B cell (primary cell): Measurements from ENCODE around the gene MAP2K6. TPM values are rescaled to one million over a fixed set of nuclear protein-coding genes. Genes with fewer than 3 reads are reported as not detected.

Experiments
- ATAC-seq: fragments of 200-7000 bp; cut with Tn5 transposase; one replicate; pipeline ENCODE4 v1.10.0; 2021; ENCODE audit warnings: low read depth, mild to moderate bottlenecking, moderate number of reproducible peaks, moderate library complexity
- CTCF ChIA-PET: fragments of 350-600 bp; sonication (Branson Sonifier 250); formaldehyde crosslinking; loops from one replicate; lab custom pipeline; 2021; ENCODE audit warnings: antibody characterized with exemption, inconsistent platforms; lab: Charles Lee
- POLR2A ChIA-PET: fragments of 350-600 bp; sonication (Branson Sonifier 250); formaldehyde crosslinking; loops from one replicate; lab custom pipeline; 2021; ENCODE audit warnings: antibody characterized with exemption; lab: Charles Lee
- DNase-seq: peaks from one replicate; pipeline ENCODE4 v3.0.0; 2013
- H2AFZ ChIP-seq: 2 replicates; pipeline ENCODE4 v1.6.1; 2012; ENCODE audit warnings: mild to moderate bottlenecking, low read depth, low read length; ENCODE audit not compliant: insufficient read depth, poor library complexity, severe bottlenecking
- H3K27ac ChIP-seq, 2 donors: 1 replicate in 1 of 2; 2 replicates in 1 of 2; pipeline ENCODE4 v1.5.1; 2012 to 2013; ENCODE audit warnings: low read length in 2 of 2, mild to moderate bottlenecking in 2 of 2, moderate library complexity in 1 of 2
- H3K27me3 ChIP-seq, 4 experiments: fragments of 200-600 bp in 1 of 4; sonication (generic) in 1 of 4; replicated peaks in 1 of 4; 1 replicate in 2 of 4; 2 replicates in 2 of 4; pipeline versions ENCODE4 v1.6.1 to v1.7.0; 2013 to 2016; ENCODE audit warnings: low read length in 3 of 4, mild to moderate bottlenecking in 2 of 4, mixed read lengths in 1 of 4, moderate library complexity in 1 of 4; ENCODE audit not compliant: insufficient read depth in 4 of 4, control insufficient read depth in 3 of 4; ENCODE audit errors: control extremely low read depth in 1 of 4
- H3K36me3 ChIP-seq, 2 experiments: replicated peaks in 1 of 2; 1 replicate in 1 of 2; 2 replicates in 1 of 2; pipeline versions ENCODE4 v1.6.1 to v1.7.1; 2013; ENCODE audit warnings: low read length in 1 of 2; ENCODE audit not compliant: insufficient read depth in 2 of 2, control insufficient read depth in 1 of 2; ENCODE audit errors: control extremely low read depth in 1 of 2, extremely low read depth in 1 of 2
- H3K4me1 ChIP-seq, 2 donors: fragments of 200-600 bp in 1 of 2; sonication (generic) in 1 of 2; 1 replicate in 1 of 2; 2 replicates in 1 of 2; pipeline versions ENCODE4 v1.5.1 to v1.6.1; 2013 to 2017; ENCODE audit warnings: low read length in 2 of 2; ENCODE audit not compliant: control insufficient read depth in 2 of 2, insufficient read depth in 2 of 2
- H3K4me2 ChIP-seq: replicated peaks from 2 replicates; pipeline ENCODE3; 2012; ENCODE audit warnings: mild to moderate bottlenecking, low read depth, low read length; ENCODE audit not compliant: poor library complexity, severe bottlenecking
- H3K4me3 ChIP-seq, 5 experiments: fragments of 200-600 bp in 1 of 5; sonication (generic) in 1 of 5; 1 replicate in 3 of 5; 2 replicates in 2 of 5; pipeline versions ENCODE4 v1.5.1 to v1.7.0; 2011 to 2016; ENCODE audit warnings: low read length in 4 of 5, mild to moderate bottlenecking in 4 of 5, low read depth in 2 of 5, control low read depth in 1 of 5, moderate library complexity in 1 of 5; ENCODE audit not compliant: insufficient read depth in 1 of 5; ENCODE audit errors: control extremely low read depth in 1 of 5, extremely low read depth in 1 of 5
- H3K79me2 ChIP-seq: fragments of 200-600 bp; sonication (generic); one replicate; pipeline ENCODE4 v1.6.0; 2016; ENCODE audit warnings: low read length; ENCODE audit not compliant: control insufficient read depth, insufficient read depth
- H3K9ac ChIP-seq: fragments of 200-600 bp; sonication (generic); 2 replicates; pipeline ENCODE4 v1.6.1; 2017; ENCODE audit warnings: mild to moderate bottlenecking, low read length, moderate library complexity
- H3K9me3 ChIP-seq, 3 donors: one replicate each; pipeline versions ENCODE4 v1.6.1 to v1.7.1; 2013; ENCODE audit warnings: low read length in 2 of 3; ENCODE audit not compliant: control insufficient read depth in 2 of 3, insufficient read depth in 1 of 3; ENCODE audit errors: control extremely low read depth in 1 of 3
- H4K20me1 ChIP-seq: 2 replicates; pipeline ENCODE4 v1.6.0; 2012; ENCODE audit warnings: mild to moderate bottlenecking, low read length; ENCODE audit not compliant: insufficient read depth, control insufficient read depth, poor library complexity, severe bottlenecking
- H3K27ac Mint-ChIP-seq: one replicate; pipeline ENCODE4 v1.8.0; 2021; ENCODE audit warnings: mixed read lengths
- H3K27me3 Mint-ChIP-seq: one replicate; pipeline ENCODE4 v1.8.0; 2021; ENCODE audit warnings: mixed read lengths
- H3K4me1 Mint-ChIP-seq: one replicate; pipeline ENCODE4 v1.8.0; 2021; ENCODE audit warnings: mixed read lengths
- H3K4me3 Mint-ChIP-seq: one replicate; pipeline ENCODE4 v1.8.0; 2021; ENCODE audit warnings: mixed read lengths
- H3K9me3 Mint-ChIP-seq: one replicate; pipeline ENCODE4 v1.8.0; 2022; ENCODE audit warnings: mixed read lengths; ENCODE audit not compliant: insufficient read depth
- EZH2 ChIP-seq: IDR thresholded peaks from 2 replicates; pipeline ENCODE4 v1.6.1; 2012; ENCODE audit warnings: borderline replicate concordance, low read depth, mild to moderate bottlenecking, moderate library complexity, low read length; ENCODE audit not compliant: insufficient read depth, poor library complexity, severe bottlenecking
- WGBS: methylation state at CpG from one replicate; pipeline ENCODE4 v1.1.5; 2013; ENCODE audit warnings: missing lambda C conversion rate; ENCODE audit not compliant: insufficient coverage; 5-methylcytosine and 5-hydroxymethylcytosine counted together
- intact Hi-C: fragments of 100-400 bp; cut with micrococcal nuclease; formaldehyde crosslinking; loops from one replicate; pipeline ENCODE4 v1.10.0; 2022
- polyA plus RNA-seq: library from polyadenylated mRNA; depleted of rRNA; stranded (reverse); fragments of >200 nt; gene quantifications from 2 replicates; pipeline ENCODE4 v1.2.3, GENCODE V29; 2012
- total RNA-seq, 2 donors: library from RNA; stranded (reverse); fragments of 120-200 nt in 1 of 2; gene quantifications; 1 replicate in 1 of 2; 2 replicates in 1 of 2; pipeline versions ENCODE4 v1.2.3 to v1.2.4, GENCODE V29; 2013 to 2022
- TF ChIP-seq, protein P1 (sequence below): fragments of 200-600 bp; IDR thresholded peaks from one replicate; pipeline ENCODE4 v1.8.0; 2022; ENCODE audit warnings: antibody characterized with exemption, mild to moderate bottlenecking

Gene MAP2K6
- total and polyA plus RNA-seq, 2 donors (not counting 1 experiment from before 2014, with no cell fraction given) = 2.4 to 7.7 TPM

DNA sequence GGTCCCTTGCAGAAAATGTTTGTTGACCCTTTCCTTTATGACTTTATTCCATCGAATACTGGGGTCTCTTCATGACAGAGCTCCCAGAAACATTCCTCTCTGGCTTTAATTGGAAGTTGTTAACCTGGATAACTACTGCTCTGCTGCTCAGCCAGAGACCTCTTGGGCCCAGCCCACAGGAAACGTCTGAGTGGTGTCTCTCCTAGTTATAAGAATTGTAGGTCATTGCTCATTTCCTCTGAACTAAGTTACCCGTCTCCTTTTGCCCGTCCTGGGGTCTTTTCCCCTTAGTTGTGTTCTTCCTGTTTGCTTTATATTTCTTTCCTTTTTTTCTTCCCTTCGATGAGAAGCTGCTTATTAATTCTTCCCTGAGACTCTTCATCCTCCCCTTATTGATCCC, 9.0 kb downstream of the MAP2K6 start:
- Mint-ChIP-seq H3K27me3 (no peaks in the 10 kb centered on the region), H3K4me1 (peaks cover 12% of the 10 kb centered on the region), H3K4me3 (no peak overlapping the region), H3K27ac (no peak overlapping the region), H3K9me3 (no peaks in the 10 kb centered on the region)
- ChIA-PET CTCF (no interaction called here), POLR2A (no interaction called here)
- Histone ChIP-seq H3K79me2 (peaks cover 38% of the 10 kb centered on the region), H4K20me1 (peaks cover 4% of the 10 kb centered on the region), H3K9ac (no peak overlapping the region), H3K4me1 (peaks cover 5 to 8% of the 10 kb centered on the region in 2 donors), H3K4me2 (no peak overlapping the region), H3K27me3 (no peaks in the 10 kb centered on the region), H3K27ac (no peak overlapping the region), H2AFZ (no peak overlapping the region), H3K4me3 (no peak overlapping the region), H3K9me3 (no peaks in the 10 kb centered on the region), H3K36me3 (no peaks in the 10 kb centered on the region)
- TF ChIP-seq, protein P1, sequence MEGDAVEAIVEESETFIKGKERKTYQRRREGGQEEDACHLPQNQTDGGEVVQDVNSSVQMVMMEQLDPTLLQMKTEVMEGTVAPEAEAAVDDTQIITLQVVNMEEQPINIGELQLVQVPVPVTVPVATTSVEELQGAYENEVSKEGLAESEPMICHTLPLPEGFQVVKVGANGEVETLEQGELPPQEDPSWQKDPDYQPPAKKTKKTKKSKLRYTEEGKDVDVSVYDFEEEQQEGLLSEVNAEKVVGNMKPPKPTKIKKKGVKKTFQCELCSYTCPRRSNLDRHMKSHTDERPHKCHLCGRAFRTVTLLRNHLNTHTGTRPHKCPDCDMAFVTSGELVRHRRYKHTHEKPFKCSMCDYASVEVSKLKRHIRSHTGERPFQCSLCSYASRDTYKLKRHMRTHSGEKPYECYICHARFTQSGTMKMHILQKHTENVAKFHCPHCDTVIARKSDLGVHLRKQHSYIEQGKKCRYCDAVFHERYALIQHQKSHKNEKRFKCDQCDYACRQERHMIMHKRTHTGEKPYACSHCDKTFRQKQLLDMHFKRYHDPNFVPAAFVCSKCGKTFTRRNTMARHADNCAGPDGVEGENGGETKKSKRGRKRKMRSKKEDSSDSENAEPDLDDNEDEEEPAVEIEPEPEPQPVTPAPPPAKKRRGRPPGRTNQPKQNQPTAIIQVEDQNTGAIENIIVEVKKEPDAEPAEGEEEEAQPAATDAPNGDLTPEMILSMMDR = no peak
- no peak for TF ChIP-seq EZH2
- intact Hi-C loops = no loop called here
- WGBS = 35% methylated on average over 3 of the region's 5 CpGs
- no peak for ATAC-seq
- DNase-seq = no peak

DNA sequence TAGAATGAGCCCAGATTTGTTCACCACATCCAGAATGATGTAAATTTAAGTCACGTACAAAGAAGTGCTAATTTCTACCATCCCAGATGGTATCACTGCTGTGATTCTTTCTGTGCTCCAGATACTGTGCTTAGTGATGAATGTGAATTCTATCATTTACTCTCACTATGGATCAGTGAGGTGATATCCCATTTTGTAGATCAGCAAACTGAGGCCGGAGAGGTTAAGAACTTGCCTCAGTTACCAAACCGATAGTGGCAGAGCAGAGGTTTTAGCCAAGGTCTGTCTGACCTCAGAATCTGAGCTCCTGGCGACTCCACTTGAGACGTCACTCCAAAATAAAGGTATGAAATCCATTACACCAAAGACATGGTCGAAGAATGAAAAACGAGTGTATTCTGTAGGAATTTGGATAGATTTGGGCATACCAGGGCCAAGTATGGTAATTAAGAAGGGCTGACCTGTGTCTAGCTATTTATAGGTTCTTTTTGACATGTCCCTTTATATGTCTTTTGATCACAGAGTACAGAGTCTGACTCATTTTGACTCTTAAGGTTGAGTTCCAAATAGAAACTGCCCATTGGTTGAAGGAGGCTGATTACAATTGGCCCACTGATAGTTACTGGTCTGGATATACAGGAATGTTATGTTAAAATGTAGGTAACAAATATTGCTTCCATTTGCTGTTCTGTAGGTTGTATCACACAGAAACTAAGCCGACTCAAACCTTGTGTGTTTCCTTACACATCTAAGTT, 10.0 kb downstream of the MAP2K6 start:
- DNase-seq (no peak), ATAC-seq (no peak)
- H3K27ac Mint-ChIP-seq = no peak overlapping the region
- no peaks in the 10 kb centered on the region for H3K36me3 ChIP-seq
- ChIA-PET POLR2A (no interaction called here), CTCF (interaction anchor here (1.7 kb wide), 1 partner anchor 10 kb away, joined by 8 read pairs; the partner anchor contains the start of gene MAP2K6)
- WGBS = 94% methylated on average over 2 of the region's 8 CpGs
- no peaks in the 10 kb centered on the region for H3K9me3 ChIP-seq
- no peaks in the 10 kb centered on the region for H3K9me3 Mint-ChIP-seq
- H3K4me1 ChIP-seq = peaks cover 12 to 14% of the 10 kb centered on the region in 2 donors
- H3K27ac ChIP-seq = no peak overlapping the region
- H3K27me3 ChIP-seq = no peaks in the 10 kb centered on the region
- H3K9ac ChIP-seq = no peak overlapping the region
- H3K79me2 ChIP-seq = peaks cover 28% of the 10 kb centered on the region
- H3K4me3 ChIP-seq = no peak overlapping the region
- no peaks in the 10 kb centered on the region for H3K27me3 Mint-ChIP-seq
- H4K20me1 ChIP-seq = peaks cover 4% of the 10 kb centered on the region
- peaks cover 19% of the 10 kb centered on the region for H3K4me1 Mint-ChIP-seq
- TF ChIP-seq, protein P1 = no peak
- no peak for TF ChIP-seq EZH2
- H3K4me2 ChIP-seq = no peak overlapping the region
- intact Hi-C loops = no loop called here
- H2AFZ ChIP-seq = no peak overlapping the region
- H3K4me3 Mint-ChIP-seq = no peak overlapping the region
